ENCODE data around the gene RGL1.

DNA sequence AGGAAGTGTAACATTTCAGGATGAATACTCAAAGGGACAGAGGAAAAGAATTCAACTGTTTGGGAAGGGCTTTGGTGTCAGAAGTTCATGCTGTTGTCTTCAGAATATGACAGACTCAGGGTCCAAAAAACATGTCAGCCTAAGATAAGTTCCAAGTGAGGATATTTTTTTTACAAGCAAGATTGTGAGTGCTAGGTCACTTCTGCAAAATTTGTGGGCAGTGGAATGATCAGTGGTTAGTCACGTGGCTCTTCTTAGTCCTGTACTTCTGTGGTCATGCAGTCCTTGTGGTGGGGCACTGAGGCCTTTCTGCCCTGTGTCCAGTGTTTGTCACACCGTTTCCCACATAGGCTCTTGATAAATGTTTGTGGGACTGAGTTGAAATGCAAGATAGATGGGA, 5.2 kb downstream of the RGL1 start:
- TF ChIP-seq, protein P1, sequence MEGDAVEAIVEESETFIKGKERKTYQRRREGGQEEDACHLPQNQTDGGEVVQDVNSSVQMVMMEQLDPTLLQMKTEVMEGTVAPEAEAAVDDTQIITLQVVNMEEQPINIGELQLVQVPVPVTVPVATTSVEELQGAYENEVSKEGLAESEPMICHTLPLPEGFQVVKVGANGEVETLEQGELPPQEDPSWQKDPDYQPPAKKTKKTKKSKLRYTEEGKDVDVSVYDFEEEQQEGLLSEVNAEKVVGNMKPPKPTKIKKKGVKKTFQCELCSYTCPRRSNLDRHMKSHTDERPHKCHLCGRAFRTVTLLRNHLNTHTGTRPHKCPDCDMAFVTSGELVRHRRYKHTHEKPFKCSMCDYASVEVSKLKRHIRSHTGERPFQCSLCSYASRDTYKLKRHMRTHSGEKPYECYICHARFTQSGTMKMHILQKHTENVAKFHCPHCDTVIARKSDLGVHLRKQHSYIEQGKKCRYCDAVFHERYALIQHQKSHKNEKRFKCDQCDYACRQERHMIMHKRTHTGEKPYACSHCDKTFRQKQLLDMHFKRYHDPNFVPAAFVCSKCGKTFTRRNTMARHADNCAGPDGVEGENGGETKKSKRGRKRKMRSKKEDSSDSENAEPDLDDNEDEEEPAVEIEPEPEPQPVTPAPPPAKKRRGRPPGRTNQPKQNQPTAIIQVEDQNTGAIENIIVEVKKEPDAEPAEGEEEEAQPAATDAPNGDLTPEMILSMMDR (IDR thresholded peaks at IDR 0.05; ENCODE audit: low read length): no peak
- TF ChIP-seq EZH2 (IDR thresholded peaks at IDR 0.05; ENCODE audit: borderline replicate concordance, low read length): no peak
